Measurements from ENCODE around the gene RBPJ. TPM values are rescaled to one million over a fixed set of nuclear protein-coding genes. Genes with fewer than 3 reads are reported as not detected.

RBPJ gene
- total RNA-seq, 1 experiment from 2014 or later = 59.8 TPM

GRCh38 chr4:26418850-26419249 lies 98.0 kb downstream of the RBPJ start:
- H3K27ac ChIP-seq (ENCODE audit: low read depth, low read length, poor library complexity, severe bottlenecking) = no peak overlapping the region
- H3K27me3 ChIP-seq (replicated peaks; ENCODE audit: insufficient read depth, low read depth, low read length, poor library complexity) = no peaks in the 10 kb centered on the region
- TF ChIP-seq EZH2 (IDR thresholded peaks at IDR 0.05; ENCODE audit: borderline replicate concordance, low read depth, low read length, poor library complexity, severe bottlenecking) = no peak
- H3K36me3 ChIP-seq (ENCODE audit: insufficient read depth, low read length, poor library complexity, severe bottlenecking) = no peaks in the 10 kb centered on the region
- H3K4me1 ChIP-seq (ENCODE audit: insufficient read depth, low read length, poor library complexity, severe bottlenecking) = no peaks in the 10 kb centered on the region
- ChIA-PET POLR2A (ENCODE audit: low non-redundant PET) (no interaction called here), CTCF (interaction anchor here (0.8 kb wide), 1 partner anchor 43 kb away, joined by 3 read pairs; no protein-coding TSS in a partner anchor)
- H3K9me3 ChIP-seq (ENCODE audit: low read depth, low read length, poor library complexity, severe bottlenecking) = no peaks in the 10 kb centered on the region
- no TSS peak for BruUV-seq (replicated peaks)
- DNase-seq (ENCODE audit: low spot score) = no peak
- H3K4me3 ChIP-seq (ENCODE audit: low read depth, low read length, poor library complexity, severe bottlenecking) = no peak overlapping the region
- intact Hi-C loops (cut with micrococcal nuclease; ENCODE audit: unreplicated experiment) = no loop called here

- intact Hi-C loops (cut with micrococcal nuclease; ENCODE audit: unreplicated experiment) = no loop called here
- POLR2A ChIA-PET (ENCODE audit: low non-redundant PET) = no interaction called here
- TF ChIP-seq EZH2 (IDR thresholded peaks at IDR 0.05; ENCODE audit: borderline replicate concordance, low read depth, low read length, poor library complexity, severe bottlenecking) = no peak
- no peak for TF ChIP-seq CTCF (conservative IDR thresholded peaks at IDR 0.05; ENCODE audit: low read depth, low read length)
- H3K36me3 ChIP-seq (ENCODE audit: insufficient read depth, low read length, poor library complexity, severe bottlenecking) = peaks cover 8% of the 10 kb centered on the region
- no peaks in the 10 kb centered on the region for H3K9me3 ChIP-seq (ENCODE audit: low read depth, low read length, poor library complexity, severe bottlenecking)
- H3K4me3 ChIP-seq (ENCODE audit: low read depth, low read length, poor library complexity, severe bottlenecking) = no peak overlapping the region
- H3K4me1 ChIP-seq (ENCODE audit: insufficient read depth, low read length, poor library complexity, severe bottlenecking) = no peaks in the 10 kb centered on the region
- no peak overlapping the region for H3K27ac ChIP-seq (ENCODE audit: low read depth, low read length, poor library complexity, severe bottlenecking)
- no peaks in the 10 kb centered on the region for H3K27me3 ChIP-seq (replicated peaks; ENCODE audit: insufficient read depth, low read depth, low read length, poor library complexity)
- DNase-seq (ENCODE audit: low spot score) = no peak
- BruUV-seq (replicated peaks) = no TSS peak
- CTCF ChIA-PET = no interaction called here
Measured at GRCh38 chr4:26420438-26420837, 99.6 kb downstream of the RBPJ start.

GRCh38 chr4:26420913-26421312 lies 100.1 kb downstream of the RBPJ start:
- H3K9me3 ChIP-seq (ENCODE audit: low read depth, low read length, poor library complexity, severe bottlenecking) = no peaks in the 10 kb centered on the region
- no peaks in the 10 kb centered on the region for H3K4me1 ChIP-seq (ENCODE audit: insufficient read depth, low read length, poor library complexity, severe bottlenecking)
- ChIA-PET CTCF (no interaction called here), POLR2A (ENCODE audit: low non-redundant PET) (no interaction called here)
- H3K27ac ChIP-seq (ENCODE audit: low read depth, low read length, poor library complexity, severe bottlenecking) = no peak overlapping the region
- no peak for DNase-seq (ENCODE audit: low spot score)
- peaks cover 13% of the 10 kb centered on the region for H3K36me3 ChIP-seq (ENCODE audit: insufficient read depth, low read length, poor library complexity, severe bottlenecking)
- H3K27me3 ChIP-seq (replicated peaks; ENCODE audit: insufficient read depth, low read depth, low read length, poor library complexity) = no peaks in the 10 kb centered on the region
- no TSS peak for BruUV-seq (replicated peaks)
- intact Hi-C loops (cut with micrococcal nuclease; ENCODE audit: unreplicated experiment) = no loop called here
- no peak for TF ChIP-seq CTCF (conservative IDR thresholded peaks at IDR 0.05; ENCODE audit: low read depth, low read length)
- TF ChIP-seq EZH2 (IDR thresholded peaks at IDR 0.05; ENCODE audit: borderline replicate concordance, low read depth, low read length, poor library complexity, severe bottlenecking) = no peak
- H3K4me3 ChIP-seq (ENCODE audit: low read depth, low read length, poor library complexity, severe bottlenecking) = no peak overlapping the region

- H3K4me1 ChIP-seq (ENCODE audit: insufficient read depth, low read length, poor library complexity, severe bottlenecking) = no peaks in the 10 kb centered on the region
- H3K36me3 ChIP-seq (ENCODE audit: insufficient read depth, low read length, poor library complexity, severe bottlenecking) = peaks cover 16% of the 10 kb centered on the region
- H3K9me3 ChIP-seq (ENCODE audit: low read depth, low read length, poor library complexity, severe bottlenecking) = no peaks in the 10 kb centered on the region
- CTCF ChIA-PET = no interaction called here
- TF ChIP-seq EZH2 (IDR thresholded peaks at IDR 0.05; ENCODE audit: borderline replicate concordance, low read depth, low read length, poor library complexity, severe bottlenecking) (no peak), CTCF (conservative IDR thresholded peaks at IDR 0.05; ENCODE audit: low read depth, low read length) (no peak)
- no peak overlapping the region for H3K27ac ChIP-seq (ENCODE audit: low read depth, low read length, poor library complexity, severe bottlenecking)
- POLR2A ChIA-PET (ENCODE audit: low non-redundant PET) = no interaction called here
- no TSS peak for BruUV-seq (replicated peaks)
- no peaks in the 10 kb centered on the region for H3K27me3 ChIP-seq (replicated peaks; ENCODE audit: insufficient read depth, low read depth, low read length, poor library complexity)
- no peak for DNase-seq (ENCODE audit: low spot score)
- intact Hi-C loops (cut with micrococcal nuclease; ENCODE audit: unreplicated experiment) = no loop called here
- no peak overlapping the region for H3K4me3 ChIP-seq (ENCODE audit: low read depth, low read length, poor library complexity, severe bottlenecking)
Measured at GRCh38 chr4:26424153-26424552, 103.3 kb downstream of the RBPJ start.
